SKM-1 (cell line): ENCODE data around the gene SCRN1.

Source experiments
- DNase-seq: peaks from one replicate; lab custom pipeline; 2025; ENCODE audit not compliant: unreplicated experiment; lab: John Stamatoyannopoulos, UW

Gene SCRN1

GRCh38 chr7:30005464-30005863, 15.9 kb upstream of the SCRN1 start:
- DNase-seq, result no peak

GRCh38 chr7:30003098-30003497, 13.5 kb upstream of the SCRN1 start:
- no peak for DNase-seq

GRCh38 chr7:30001998-30002397, 12.4 kb upstream of the SCRN1 start:
- DNase-seq, result no peak

- DNase-seq, result no peak
These were observed 8.9 kb upstream of the SCRN1 start for GRCh38 chr7:29998489-29998888.

- DNase-seq, result no peak
These were observed 6.7 kb upstream of the SCRN1 start for GRCh38 chr7:29996321-29996720.

- DNase-seq, result no peak
These were observed 6.1 kb upstream of the SCRN1 start for GRCh38 chr7:29995652-29996051.

- DNase-seq, result no peak
These were observed 3.5 kb upstream of the SCRN1 start for GRCh38 chr7:29993140-29993539.

GRCh38 chr7:29991937-29992336, 2.3 kb upstream of the SCRN1 start:
- no peak for DNase-seq

GRCh38 chr7:29990931-29991330, 1.3 kb upstream of the SCRN1 start:
- no peak for DNase-seq

- peak; percentile 11 for DNase-seq
These were observed 961 bp downstream of the SCRN1 start for GRCh38 chr7:29988424-29989256.

GRCh38 chr7:29987811-29988317, 1.7 kb downstream of the SCRN1 start:
- DNase-seq, result peak; percentile 17

- no peak for DNase-seq
These were observed 2.5 kb downstream of the SCRN1 start for GRCh38 chr7:29987083-29987482.

- DNase-seq, result no peak
These were observed 9.4 kb downstream of the SCRN1 start for GRCh38 chr7:29980151-29980550.

GRCh38 chr7:29977886-29978651, 11.5 kb downstream of the SCRN1 start:
- DNase-seq, result no peak

GRCh38 chr7:29976673-29977415, 12.8 kb downstream of the SCRN1 start:
- DNase-seq, result no peak

GRCh38 chr7:29976266-29976665, 13.3 kb downstream of the SCRN1 start:
- DNase-seq, result no peak

- DNase-seq, result no peak
These were observed 14.0 kb downstream of the SCRN1 start for GRCh38 chr7:29975561-29975960.

- no peak for DNase-seq
These were observed 15.3 kb downstream of the SCRN1 start for GRCh38 chr7:29974286-29974685.

GRCh38 chr7:29972315-29972669, 17.3 kb downstream of the SCRN1 start:
- DNase-seq, result no peak

- no peak for DNase-seq
These were observed 17.9 kb downstream of the SCRN1 start for GRCh38 chr7:29971566-29972314.

GRCh38 chr7:29970158-29970557, 19.4 kb downstream of the SCRN1 start:
- DNase-seq, result no peak
